Esophagus squamous epithelium (tissue), 5 donors: ENCODE measurements around the gene USP10. TPM values are rescaled to one million over a fixed set of nuclear protein-coding genes. Genes with fewer than 3 reads are reported as not detected.
A peak's percentile ranks its signal among the peaks of the same experiment; 100 is the strongest.

Experiments used
- DNase-seq: peaks from one replicate; lab custom pipeline; 2025; lab: John Stamatoyannopoulos, UW
- H3K27ac ChIP-seq, 4 donors: fragments of 200-600 bp; sonication (generic); one replicate each; pipeline ENCODE4 v1.5.1; 2016 to 2019; ENCODE audit warnings: mild to moderate bottlenecking in 1 of 4
- H3K27me3 ChIP-seq, 4 donors: fragments of 200-600 bp; sonication (generic); 1 replicate in 3 of 4; 2 replicates in 1 of 4; pipeline versions ENCODE4 v1.5.1 to v1.6.0; 2017 to 2021; ENCODE audit warnings: antibody characterized with exemption in 1 of 4
- H3K36me3 ChIP-seq, 3 donors: fragments of 200-600 bp; sonication (generic); one replicate each; pipeline ENCODE4 v1.5.1; 2016 to 2019
- H3K4me1 ChIP-seq, 3 donors: fragments of 200-600 bp; sonication (generic); one replicate each; pipeline ENCODE4 v1.5.1; 2017 to 2019
- H3K4me3 ChIP-seq, 4 donors: fragments of 200-600 bp; sonication (generic); 1 replicate in 3 of 4; 2 replicates in 1 of 4; pipeline ENCODE4 v1.5.1; 2016 to 2019; ENCODE audit warnings: mild to moderate bottlenecking in 2 of 4, moderate library complexity in 1 of 4
- H3K9me3 ChIP-seq, 3 donors: fragments of 200-600 bp; sonication (generic); one replicate each; pipeline ENCODE4 v1.5.1; 2016 to 2019
- POLR2A ChIP-seq, 4 donors: fragments of 450-650 bp; IDR thresholded peaks; one replicate each; pipeline ENCODE4 v1.6.1; 2017; ENCODE audit warnings: antibody characterized with exemption in 4 of 4, mild to moderate bottlenecking in 4 of 4, moderate library complexity in 3 of 4
- WGBS, 2 donors: methylation state at CpG; one replicate each; pipeline ENCODE4 v1.1.5; 2018; 5-methylcytosine and 5-hydroxymethylcytosine counted together
- intact Hi-C: fragments of 100-400 bp; cut with DNase I; formaldehyde crosslinking; loops from one replicate; pipeline ENCODE4 v1.15.0; 2022
- total RNA-seq, 4 donors: library from RNA; depleted of rRNA; stranded (reverse); fragments of >200 nt; gene quantifications; one replicate each; pipeline ENCODE4 v1.1.0, GENCODE V29; 2016
- TF ChIP-seq, protein P1 (sequence below), 6 experiments: fragments of 450-650 bp in 4 of 6; fragments of 200-600 bp in 2 of 6; sonication (generic) in 2 of 6; IDR thresholded peaks; one replicate each; pipeline ENCODE4 v1.5.1; 2016 to 2019; ENCODE audit warnings: antibody characterized with exemption in 6 of 6, mild to moderate bottlenecking in 4 of 6, moderate library complexity in 4 of 6
- donor health status: DM: yes; HTN: yes; CAD: no.

The USP10 gene
- total RNA-seq, 4 donors from 2014 or later = 44.7 to 71.5 (median 56.0) TPM

DNA sequence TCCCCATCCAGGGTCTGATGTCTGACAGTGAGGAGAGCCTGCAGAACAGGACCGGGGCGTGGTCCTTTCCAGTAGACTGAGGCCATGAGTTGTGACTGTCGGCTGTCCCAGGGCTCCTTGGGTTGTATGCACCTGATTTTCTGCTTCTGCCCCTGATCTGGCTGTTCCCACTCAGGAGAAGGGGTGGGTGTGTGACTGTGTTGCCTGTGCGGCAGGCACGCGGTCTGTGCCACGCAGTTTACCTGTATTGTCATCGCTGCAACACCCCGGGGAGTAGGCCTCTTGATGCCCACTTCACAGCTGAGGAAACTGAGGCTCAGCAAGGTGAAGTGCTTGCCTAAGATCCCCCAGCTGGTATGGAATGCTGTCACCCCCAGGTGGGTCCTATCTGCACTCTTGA, 121.4 kb downstream of the USP10 start:
- Histone ChIP-seq H3K27ac (peak overlapping the region; percentile 52 to 93 (median 92)), H3K36me3 (no peaks in the 10 kb centered on the region), H3K4me1 (peaks cover 14 to 62% (median 18%) of the 10 kb centered on the region in 3 donors), H3K27me3 (peaks cover 0 to 60% (median 0%) of the 10 kb centered on the region in 4 donors), H3K4me3 (peak overlapping the region; percentile 33 to 65 (median 58)), H3K9me3 (no peaks in the 10 kb centered on the region)
- intact Hi-C loops = no loop called here
- WGBS, 2 donors = 80% methylated on average over 1 of the region's 9 CpGs; no CpG with 5 or more reads in 1 of the 2 donors
- no peak for DNase-seq
- TF ChIP-seq, protein P1, sequence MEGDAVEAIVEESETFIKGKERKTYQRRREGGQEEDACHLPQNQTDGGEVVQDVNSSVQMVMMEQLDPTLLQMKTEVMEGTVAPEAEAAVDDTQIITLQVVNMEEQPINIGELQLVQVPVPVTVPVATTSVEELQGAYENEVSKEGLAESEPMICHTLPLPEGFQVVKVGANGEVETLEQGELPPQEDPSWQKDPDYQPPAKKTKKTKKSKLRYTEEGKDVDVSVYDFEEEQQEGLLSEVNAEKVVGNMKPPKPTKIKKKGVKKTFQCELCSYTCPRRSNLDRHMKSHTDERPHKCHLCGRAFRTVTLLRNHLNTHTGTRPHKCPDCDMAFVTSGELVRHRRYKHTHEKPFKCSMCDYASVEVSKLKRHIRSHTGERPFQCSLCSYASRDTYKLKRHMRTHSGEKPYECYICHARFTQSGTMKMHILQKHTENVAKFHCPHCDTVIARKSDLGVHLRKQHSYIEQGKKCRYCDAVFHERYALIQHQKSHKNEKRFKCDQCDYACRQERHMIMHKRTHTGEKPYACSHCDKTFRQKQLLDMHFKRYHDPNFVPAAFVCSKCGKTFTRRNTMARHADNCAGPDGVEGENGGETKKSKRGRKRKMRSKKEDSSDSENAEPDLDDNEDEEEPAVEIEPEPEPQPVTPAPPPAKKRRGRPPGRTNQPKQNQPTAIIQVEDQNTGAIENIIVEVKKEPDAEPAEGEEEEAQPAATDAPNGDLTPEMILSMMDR (IDR thresholded peaks at IDR 0.05) = no peak
- TF ChIP-seq POLR2A (IDR thresholded peaks at IDR 0.05) = no peak

GRCh38 chr16:84821728-84822689, 122.2 kb downstream of the USP10 start:
- Histone ChIP-seq H3K4me1 (peaks cover 14 to 68% (median 18%) of the 10 kb centered on the region in 3 donors), H3K36me3 (no peaks in the 10 kb centered on the region), H3K27me3 (peaks cover 0 to 54% (median 0%) of the 10 kb centered on the region in 4 donors), H3K9me3 (no peaks in the 10 kb centered on the region), H3K27ac (peak overlapping the region; percentile 52 to 93 (median 92)), H3K4me3 (peak overlapping the region; percentile 33 to 65 (median 58))
- intact Hi-C loops = no loop called here
- TF ChIP-seq POLR2A (IDR thresholded peaks at IDR 0.05) = peak in 1 of 4 donors; percentile 9
- TF ChIP-seq, protein P1 (IDR thresholded peaks at IDR 0.05) = no peak
- 39 to 57% methylated on average over 9 to 10 of the region's 13 CpGs for WGBS, 2 donors
- no peak for DNase-seq

GRCh38 chr16:84822990-84823389, 123.2 kb downstream of the USP10 start:
- H3K4me3 ChIP-seq = peak overlapping the region in 3 of 4 donors; percentile 55 to 65 (median 62)
- 87% methylated on average over 6 of the region's 6 CpGs for WGBS, 2 donors

GRCh38 chr16:84823484-84823883, 123.7 kb downstream of the USP10 start:
- intact Hi-C loops = no loop called here
- Histone ChIP-seq H3K4me1 (peaks cover 14 to 83% (median 28%) of the 10 kb centered on the region in 3 donors), H3K27me3 (peaks cover 0 to 54% (median 0%) of the 10 kb centered on the region in 4 donors), H3K9me3 (no peaks in the 10 kb centered on the region), H3K27ac (peak overlapping the region; percentile 57 to 93 (median 92)), H3K4me3 (peak overlapping the region in 1 of 4 donors; percentile 31), H3K36me3 (no peaks in the 10 kb centered on the region)
- DNase-seq = no peak
- TF ChIP-seq POLR2A (IDR thresholded peaks at IDR 0.05) = peak in 1 of 4 donors; percentile 11
- TF ChIP-seq, protein P1 (IDR thresholded peaks at IDR 0.05) = no peak
- WGBS, 2 donors = 56 to 66% methylated on average over 5 to 8 of the region's 8 CpGs

More at GRCh38 chr16:84822990-84823389, 123.2 kb downstream of the USP10 start:
- TF ChIP-seq POLR2A (IDR thresholded peaks at IDR 0.05) = no peak
- TF ChIP-seq, protein P1 (IDR thresholded peaks at IDR 0.05) = no peak
- intact Hi-C loops = no loop called here
- no peaks in the 10 kb centered on the region for H3K36me3 ChIP-seq
- H3K9me3 ChIP-seq = no peaks in the 10 kb centered on the region
- DNase-seq = no peak
- H3K4me1 ChIP-seq = peaks cover 14 to 78% (median 23%) of the 10 kb centered on the region in 3 donors
- H3K27me3 ChIP-seq = peaks cover 0 to 54% (median 0%) of the 10 kb centered on the region in 4 donors
- peak overlapping the region; percentile 52 to 93 (median 92) for H3K27ac ChIP-seq
